Measurements from ENCODE around the gene ZXDC.

ZXDC gene

DNA sequence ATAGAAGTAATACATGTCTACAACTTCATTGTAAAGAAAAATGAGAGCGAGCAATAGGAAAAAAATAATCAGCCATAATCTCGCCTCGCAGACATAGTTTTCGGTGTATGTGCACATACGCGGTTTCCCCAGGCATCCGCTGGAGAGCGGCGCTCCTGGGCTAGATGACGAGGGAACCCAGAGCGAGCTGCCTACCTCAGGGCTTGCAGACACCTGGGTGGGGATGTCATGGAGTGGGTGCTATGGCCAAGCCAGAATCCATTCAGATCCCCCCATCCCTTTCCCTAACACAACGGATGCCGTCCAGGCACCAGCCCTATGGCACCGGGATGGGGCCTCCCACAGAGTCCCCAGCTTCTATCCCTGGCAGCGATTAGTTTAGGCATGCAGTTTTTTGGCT is 85.5 kb downstream of the ZXDC start:
- FAIRE-seq = no peak

DNA sequence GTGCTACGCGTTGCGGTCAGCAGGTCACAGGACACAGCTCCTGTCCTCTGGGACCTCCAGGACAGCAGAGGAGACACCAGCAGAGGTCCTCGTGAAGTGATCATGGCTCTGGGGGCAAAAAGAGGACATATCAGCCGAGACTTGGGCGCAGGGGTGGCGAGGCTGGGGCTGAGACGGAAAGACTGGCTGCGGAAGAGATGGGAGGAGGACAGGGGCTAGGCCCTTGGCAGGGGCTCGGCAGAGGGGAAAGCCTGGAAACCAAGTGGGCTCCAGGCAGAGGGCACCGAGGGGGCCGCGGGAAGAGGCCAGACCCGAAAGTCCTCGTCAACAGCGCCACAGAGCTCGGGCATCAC is 85.9 kb downstream of the ZXDC start:
- no peak for FAIRE-seq

DNA sequence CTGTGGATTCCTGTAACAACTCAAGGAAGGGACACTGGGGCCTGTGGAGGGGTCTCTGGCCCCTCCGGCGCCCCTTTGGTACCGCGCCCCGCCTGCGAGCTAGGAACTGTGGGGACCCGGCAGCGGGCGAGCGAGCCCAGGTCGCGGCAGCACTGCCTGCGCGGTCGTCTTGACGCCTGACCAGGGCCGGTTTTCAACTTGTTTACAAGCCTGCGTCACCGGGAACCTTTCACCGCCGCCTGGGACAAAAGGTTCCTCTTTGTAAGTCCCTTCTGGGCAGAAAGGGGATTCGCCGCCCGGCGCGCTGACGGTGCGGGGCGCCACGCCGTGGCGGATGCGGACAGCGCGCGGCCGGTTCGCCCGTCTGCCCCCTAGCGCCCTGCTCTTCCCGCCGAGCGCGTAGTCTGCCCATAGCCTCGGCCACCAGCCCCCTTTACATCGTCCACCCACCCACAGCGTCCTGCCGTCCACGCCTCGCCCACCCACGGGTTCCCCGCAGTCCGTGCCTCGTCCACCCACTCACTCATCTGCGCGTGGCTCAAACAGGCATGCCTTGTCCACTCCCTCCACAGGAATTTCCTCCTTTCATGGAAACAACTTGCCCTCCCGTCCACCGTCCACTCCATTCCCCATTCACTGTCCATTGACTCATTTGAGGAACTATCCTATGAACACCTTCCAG is 86.4 kb downstream of the ZXDC start:
- FAIRE-seq = no peak
